Lower lobe of right lung (tissue), 2 donors: ENCODE measurements around the gene ANKRD17. TPM values are rescaled to one million over a fixed set of nuclear protein-coding genes. Genes with fewer than 3 reads are reported as not detected.

Source experiments
- ATAC-seq, 2 donors: fragments of 200-7000 bp; cut with Tn5 transposase; one replicate each; pipeline ENCODE4 v1.9.1; 2020 to 2022; ENCODE audit warnings: mild to moderate bottlenecking in 2 of 2, moderate library complexity in 2 of 2
- DNase-seq: peaks from one replicate; pipeline ENCODE4 v3.0.0-alpha.2; 2020
- H3K27ac ChIP-seq: fragments of 200-600 bp; one replicate; pipeline ENCODE4 v1.8.0; 2022
- H3K27me3 ChIP-seq: fragments of 200-600 bp; one replicate; pipeline ENCODE4 v1.8.0; 2022; ENCODE audit warnings: low read depth
- H3K36me3 ChIP-seq: fragments of 200-600 bp; one replicate; pipeline ENCODE4 v1.8.0; 2022; ENCODE audit warnings: mild to moderate bottlenecking
- H3K4me1 ChIP-seq: fragments of 200-600 bp; one replicate; pipeline ENCODE4 v1.8.0; 2022
- H3K4me3 ChIP-seq: fragments of 200-600 bp; one replicate; pipeline ENCODE4 v1.8.0; 2022; ENCODE audit warnings: mild to moderate bottlenecking
- H3K9me3 ChIP-seq: fragments of 200-600 bp; one replicate; pipeline ENCODE4 v1.8.0; 2022
- CTCF ChIP-seq: fragments of 200-600 bp; IDR thresholded peaks from one replicate; pipeline ENCODE4 v1.8.0; 2022; ENCODE audit warnings: antibody characterized with exemption, mild to moderate bottlenecking
- intact Hi-C: fragments of 100-400 bp; cut with DNase I; formaldehyde crosslinking; loops from one replicate; pipeline ENCODE4 v1.11.0; 2022
- total RNA-seq: library from RNA; stranded (reverse); fragmentation: NEBNext Ultra II Directional; extraction: Animal tissue kit (Norgen Biotek cat#: 25700); gene quantifications from one replicate; pipeline ENCODE4 v1.2.1, GENCODE V29; 2021
- donor health status: DM: no; HTN: yes; CAD: no; lungs with severe emphysema.

ANKRD17 gene
- total RNA-seq, 1 donor from 2014 or later, result 57.4 TPM

GRCh38 chr4:73251384-73251783, 7.2 kb downstream of the ANKRD17 start:
- Histone ChIP-seq H3K27ac (no peak overlapping the region), H3K4me1 (peaks cover 55% of the 10 kb centered on the region), H3K9me3 (no peaks in the 10 kb centered on the region), H3K36me3 (peaks cover 16% of the 10 kb centered on the region), H3K27me3 (no peaks in the 10 kb centered on the region), H3K4me3 (no peak overlapping the region)
- intact Hi-C loops, result no loop called here
- no peak for ATAC-seq
- no peak for TF ChIP-seq CTCF
- DNase-seq, result no peak

- intact Hi-C loops, result no loop called here
- ATAC-seq, result no peak
- Histone ChIP-seq H3K27ac (no peak overlapping the region), H3K36me3 (peaks cover 16% of the 10 kb centered on the region), H3K27me3 (no peaks in the 10 kb centered on the region), H3K9me3 (no peaks in the 10 kb centered on the region), H3K4me3 (no peak overlapping the region), H3K4me1 (peaks cover 50% of the 10 kb centered on the region)
- DNase-seq, result no peak
- no peak for TF ChIP-seq CTCF
Measured at GRCh38 chr4:73250642-73251041, 8.0 kb downstream of the ANKRD17 start.

GRCh38 chr4:73248821-73249220, 9.8 kb downstream of the ANKRD17 start:
- Histone ChIP-seq H3K4me1 (peaks cover 37% of the 10 kb centered on the region), H3K36me3 (peaks cover 9% of the 10 kb centered on the region), H3K4me3 (no peak overlapping the region), H3K27me3 (no peaks in the 10 kb centered on the region), H3K9me3 (no peaks in the 10 kb centered on the region), H3K27ac (no peak overlapping the region)
- TF ChIP-seq CTCF, result no peak
- no peak for ATAC-seq
- intact Hi-C loops, result no loop called here
- no peak for DNase-seq

GRCh38 chr4:73248416-73248815, 10.2 kb downstream of the ANKRD17 start:
- Histone ChIP-seq H3K9me3 (no peaks in the 10 kb centered on the region), H3K36me3 (peaks cover 5% of the 10 kb centered on the region), H3K4me3 (no peak overlapping the region), H3K27ac (no peak overlapping the region), H3K27me3 (no peaks in the 10 kb centered on the region), H3K4me1 (peaks cover 33% of the 10 kb centered on the region)
- no peak for DNase-seq
- intact Hi-C loops, result no loop called here
- TF ChIP-seq CTCF, result no peak
- ATAC-seq, result no peak

GRCh38 chr4:73247100-73247499, 11.5 kb downstream of the ANKRD17 start:
- H3K36me3 ChIP-seq, result no peaks in the 10 kb centered on the region
- no peaks in the 10 kb centered on the region for H3K27me3 ChIP-seq
- H3K27ac ChIP-seq, result no peak overlapping the region
- no peaks in the 10 kb centered on the region for H3K9me3 ChIP-seq
- intact Hi-C loops, result no loop called here
- ATAC-seq (no peak), DNase-seq (no peak)
- H3K4me3 ChIP-seq, result no peak overlapping the region
- no peak for TF ChIP-seq CTCF
- H3K4me1 ChIP-seq, result peaks cover 19% of the 10 kb centered on the region

GRCh38 chr4:73245955-73246354, 12.6 kb downstream of the ANKRD17 start:
- no peak for TF ChIP-seq CTCF
- no peak overlapping the region for H3K4me3 ChIP-seq
- ATAC-seq (no peak), DNase-seq (no peak)
- no peak overlapping the region for H3K27ac ChIP-seq
- no peaks in the 10 kb centered on the region for H3K27me3 ChIP-seq
- peaks cover 15% of the 10 kb centered on the region for H3K4me1 ChIP-seq
- no peaks in the 10 kb centered on the region for H3K9me3 ChIP-seq
- no peaks in the 10 kb centered on the region for H3K36me3 ChIP-seq
- intact Hi-C loops, result no loop called here
